SH-SY5Y (cell line): Measurements from ENCODE around the gene ZFAND2B.

Experiments
- GATA2 ChIP-seq: IDR thresholded peaks from 2 replicates; pipeline ENCODE4 v1.6.1; 2011; ENCODE audit warnings: mild to moderate bottlenecking, low read depth, low read length
- GATA3 ChIP-seq: IDR thresholded peaks from 2 replicates; pipeline ENCODE4 v1.6.1; 2011; ENCODE audit warnings: low read depth, mild to moderate bottlenecking, low read length, moderate library complexity

ZFAND2B gene

GRCh38 chr2:219220652-219221402 is 14.2 kb downstream of the ZFAND2B start:
- TF ChIP-seq GATA3 (no peak), GATA2 (no peak)

GRCh38 chr2:219221957-219222518 is 15.5 kb downstream of the ZFAND2B start:
- TF ChIP-seq GATA3 = no peak
- TF ChIP-seq GATA2 = no peak

GRCh38 chr2:219223831-219224610 is 17.4 kb downstream of the ZFAND2B start:
- no peak for TF ChIP-seq GATA2
- no peak for TF ChIP-seq GATA3

- TF ChIP-seq GATA2 (no peak), GATA3 (no peak)
These were observed 18.8 kb downstream of the ZFAND2B start for GRCh38 chr2:219225350-219225749.

GRCh38 chr2:219228041-219228910 is 21.7 kb downstream of the ZFAND2B start:
- TF ChIP-seq GATA2 (no peak), GATA3 (no peak)

- TF ChIP-seq GATA2 (no peak), GATA3 (no peak)
These were observed 22.3 kb downstream of the ZFAND2B start for GRCh38 chr2:219228911-219229304.

GRCh38 chr2:219229305-219230058 is 22.9 kb downstream of the ZFAND2B start, which contains the start of the genes ANKZF1 and ATG9A:
Gene ANKZF1, plus strand, starts transcription at chr2:219229806. Its CDS starts 452 bp downstream, at chr2:219230258.
Gene ATG9A, minus strand, starts transcription at chr2:219229636. Its CDS starts 1,612 bp downstream, at chr2:219228024.
- no peak for TF ChIP-seq GATA2
- no peak for TF ChIP-seq GATA3

GRCh38 chr2:219230059-219230540 is 23.5 kb downstream of the ZFAND2B start:
- TF ChIP-seq GATA2 (no peak), GATA3 (no peak)

- TF ChIP-seq GATA2 = no peak
- TF ChIP-seq GATA3 = no peak
These were observed 27.7 kb downstream of the ZFAND2B start for GRCh38 chr2:219234331-219234730.

GRCh38 chr2:219243291-219243761 is 36.7 kb downstream of the ZFAND2B start:
- TF ChIP-seq GATA2 = no peak
- no peak for TF ChIP-seq GATA3

GRCh38 chr2:219244789-219245147 is 38.2 kb downstream of the ZFAND2B start:
- TF ChIP-seq GATA2 (no peak), GATA3 (no peak)

- TF ChIP-seq GATA2 = no peak
- TF ChIP-seq GATA3 = no peak
These were observed 38.7 kb downstream of the ZFAND2B start, which contains the start of the genes GLB1L and STK16 for GRCh38 chr2:219245148-219245898. Gene GLB1L, minus strand, starts transcription at chr2:219245444. Its CDS starts 1,871 bp downstream, at chr2:219243573. Gene STK16, plus strand, starts transcription at chr2:219245479. Its CDS starts 521 bp downstream, at chr2:219246000.
